ENCODE results near the gene BTAF1. TPM values are rescaled to one million over a fixed set of nuclear protein-coding genes. Genes with fewer than 3 reads are reported as not detected.

BTAF1 gene
- total RNA-seq, 1 experiment from 2014 or later = 42.3 TPM

GRCh38 chr10:91992031-91992430 is 68.5 kb downstream of the BTAF1 start:
- TF ChIP-seq CTCF (conservative IDR thresholded peaks at IDR 0.05; ENCODE audit: low read depth, low read length) = no peak
- TF ChIP-seq EZH2 (IDR thresholded peaks at IDR 0.05; ENCODE audit: borderline replicate concordance, low read depth, low read length, poor library complexity, severe bottlenecking) = no peak
- DNase-seq (ENCODE audit: low spot score) = no peak
- Histone ChIP-seq H3K9me3 (ENCODE audit: low read depth, low read length, poor library complexity, severe bottlenecking) (no peaks in the 10 kb centered on the region), H3K27ac (ENCODE audit: low read depth, low read length, poor library complexity, severe bottlenecking) (no peak overlapping the region), H3K4me3 (ENCODE audit: low read depth, low read length, poor library complexity, severe bottlenecking) (no peak overlapping the region), H3K27me3 (replicated peaks; ENCODE audit: insufficient read depth, low read depth, low read length, poor library complexity) (no peaks in the 10 kb centered on the region), H3K4me1 (ENCODE audit: insufficient read depth, low read length, poor library complexity, severe bottlenecking) (no peaks in the 10 kb centered on the region), H3K36me3 (ENCODE audit: insufficient read depth, low read length, poor library complexity, severe bottlenecking) (peaks cover 54% of the 10 kb centered on the region)
- ChIA-PET CTCF (no interaction called here), POLR2A (ENCODE audit: low non-redundant PET) (no interaction called here)
- BruUV-seq (replicated peaks) = no TSS peak
- intact Hi-C loops (cut with micrococcal nuclease; ENCODE audit: unreplicated experiment) = no loop called here

GRCh38 chr10:91996266-91996665 is 72.7 kb downstream of the BTAF1 start:
- Histone ChIP-seq H3K4me3 (ENCODE audit: low read depth, low read length, poor library complexity, severe bottlenecking) (no peak overlapping the region), H3K4me1 (ENCODE audit: insufficient read depth, low read length, poor library complexity, severe bottlenecking) (no peaks in the 10 kb centered on the region), H3K36me3 (ENCODE audit: insufficient read depth, low read length, poor library complexity, severe bottlenecking) (peaks cover 48% of the 10 kb centered on the region), H3K27me3 (replicated peaks; ENCODE audit: insufficient read depth, low read depth, low read length, poor library complexity) (no peaks in the 10 kb centered on the region), H3K9me3 (ENCODE audit: low read depth, low read length, poor library complexity, severe bottlenecking) (no peaks in the 10 kb centered on the region), H3K27ac (ENCODE audit: low read depth, low read length, poor library complexity, severe bottlenecking) (no peak overlapping the region)
- intact Hi-C loops (cut with micrococcal nuclease; ENCODE audit: unreplicated experiment) = no loop called here
- DNase-seq (ENCODE audit: low spot score) = no peak
- CTCF ChIA-PET = no interaction called here
- BruUV-seq (replicated peaks) = no TSS peak
- TF ChIP-seq EZH2 (IDR thresholded peaks at IDR 0.05; ENCODE audit: borderline replicate concordance, low read depth, low read length, poor library complexity, severe bottlenecking) = no peak
- no peak for TF ChIP-seq CTCF (conservative IDR thresholded peaks at IDR 0.05; ENCODE audit: low read depth, low read length)
- POLR2A ChIA-PET (ENCODE audit: low non-redundant PET) = no interaction called here

- Histone ChIP-seq H3K27me3 (replicated peaks; ENCODE audit: insufficient read depth, low read depth, low read length, poor library complexity) (no peaks in the 10 kb centered on the region), H3K4me3 (ENCODE audit: low read depth, low read length, poor library complexity, severe bottlenecking) (no peak overlapping the region), H3K9me3 (ENCODE audit: low read depth, low read length, poor library complexity, severe bottlenecking) (peaks cover 7% of the 10 kb centered on the region), H3K36me3 (ENCODE audit: insufficient read depth, low read length, poor library complexity, severe bottlenecking) (peaks cover 25% of the 10 kb centered on the region), H3K27ac (ENCODE audit: low read depth, low read length, poor library complexity, severe bottlenecking) (no peak overlapping the region), H3K4me1 (ENCODE audit: insufficient read depth, low read length, poor library complexity, severe bottlenecking) (no peaks in the 10 kb centered on the region)
- no peak for DNase-seq (ENCODE audit: low spot score)
- POLR2A ChIA-PET (ENCODE audit: low non-redundant PET) = no interaction called here
- intact Hi-C loops (cut with micrococcal nuclease; ENCODE audit: unreplicated experiment) = no loop called here
- no TSS peak for BruUV-seq (replicated peaks)
- TF ChIP-seq EZH2 (IDR thresholded peaks at IDR 0.05; ENCODE audit: borderline replicate concordance, low read depth, low read length, poor library complexity, severe bottlenecking) = no peak
- TF ChIP-seq CTCF (conservative IDR thresholded peaks at IDR 0.05; ENCODE audit: low read depth, low read length) = no peak
- CTCF ChIA-PET = no interaction called here
Measured at GRCh38 chr10:92001581-92001980, 78.0 kb downstream of the BTAF1 start.
